Measurements from ENCODE around the gene FUOM.

FUOM gene

GRCh38 chr10:133309100-133309719 is 48.6 kb downstream of the FUOM start:
- peaks cover 7% of the 10 kb centered on the region for H3K4me1 ChIP-seq (ENCODE audit: control insufficient read depth, insufficient read depth, low read length)

GRCh38 chr10:133308421-133309099 is 49.3 kb downstream of the FUOM start, which contains the start of the genes TUBGCP2 and ZNF511:
TUBGCP2 (minus strand) TSS chr10:133308872; CDS start chr10:133302941, 5,931 bp downstream.
ZNF511 (plus strand) TSS chr10:133308914; CDS start chr10:133308944, 30 bp downstream.
- peaks cover 11% of the 10 kb centered on the region for H3K36me3 ChIP-seq (ENCODE audit: control insufficient read depth, insufficient read depth, low read length)

More at GRCh38 chr10:133309100-133309719, 48.6 kb downstream of the FUOM start:
- peak overlapping the region; percentile 61 for H3K4me3 ChIP-seq (ENCODE audit: low read depth, low read length)
- H3K9ac ChIP-seq (ENCODE audit: low read depth, low read length): peak overlapping the region; percentile 81
- peaks cover 11% of the 10 kb centered on the region for H3K36me3 ChIP-seq (ENCODE audit: control insufficient read depth, insufficient read depth, low read length)
- no peaks in the 10 kb centered on the region for H3K27me3 ChIP-seq (ENCODE audit: control insufficient read depth, insufficient read depth, low read length)
- H3K9me3 ChIP-seq (ENCODE audit: control insufficient read depth, insufficient read depth, low read length): no peaks in the 10 kb centered on the region

GRCh38 chr10:133307776-133308420 is 49.9 kb downstream of the FUOM start:
- Histone ChIP-seq H3K27me3 (ENCODE audit: control insufficient read depth, insufficient read depth, low read length) (no peaks in the 10 kb centered on the region), H3K4me3 (ENCODE audit: low read depth, low read length) (peak overlapping the region; percentile 61), H3K4me1 (ENCODE audit: control insufficient read depth, insufficient read depth, low read length) (peaks cover 7% of the 10 kb centered on the region), H3K9ac (ENCODE audit: low read depth, low read length) (no peak overlapping the region), H3K36me3 (ENCODE audit: control insufficient read depth, insufficient read depth, low read length) (peaks cover 11% of the 10 kb centered on the region), H3K9me3 (ENCODE audit: control insufficient read depth, insufficient read depth, low read length) (no peaks in the 10 kb centered on the region)

More at GRCh38 chr10:133308421-133309099, 49.3 kb downstream of the FUOM start, which contains the start of the genes TUBGCP2 and ZNF511:
- H3K9me3 ChIP-seq (ENCODE audit: control insufficient read depth, insufficient read depth, low read length): no peaks in the 10 kb centered on the region
- peak within 1 kb of the TSS; percentile 81 for H3K9ac ChIP-seq (ENCODE audit: low read depth, low read length)
- peaks cover 7% of the 10 kb centered on the region for H3K4me1 ChIP-seq (ENCODE audit: control insufficient read depth, insufficient read depth, low read length)
- H3K4me3 ChIP-seq (ENCODE audit: low read depth, low read length): peak within 1 kb of the TSS; percentile 61
- H3K27me3 ChIP-seq (ENCODE audit: control insufficient read depth, insufficient read depth, low read length): no peaks in the 10 kb centered on the region

- no peaks in the 10 kb centered on the region for H3K27me3 ChIP-seq (ENCODE audit: control insufficient read depth, insufficient read depth, low read length)
- peaks cover 9% of the 10 kb centered on the region for H3K36me3 ChIP-seq (ENCODE audit: control insufficient read depth, insufficient read depth, low read length)
- H3K9ac ChIP-seq (ENCODE audit: low read depth, low read length): no peak overlapping the region
- H3K4me1 ChIP-seq (ENCODE audit: control insufficient read depth, insufficient read depth, low read length): peaks cover 7% of the 10 kb centered on the region
- H3K9me3 ChIP-seq (ENCODE audit: control insufficient read depth, insufficient read depth, low read length): no peaks in the 10 kb centered on the region
- H3K4me3 ChIP-seq (ENCODE audit: low read depth, low read length): no peak overlapping the region
These were observed 50.9 kb downstream of the FUOM start for GRCh38 chr10:133306941-133307379.

GRCh38 chr10:133306097-133306476 is 51.7 kb downstream of the FUOM start:
- peaks cover 7% of the 10 kb centered on the region for H3K4me1 ChIP-seq (ENCODE audit: control insufficient read depth, insufficient read depth, low read length)
- peaks cover 11% of the 10 kb centered on the region for H3K36me3 ChIP-seq (ENCODE audit: control insufficient read depth, insufficient read depth, low read length)
- H3K9me3 ChIP-seq (ENCODE audit: control insufficient read depth, insufficient read depth, low read length): no peaks in the 10 kb centered on the region
- H3K27me3 ChIP-seq (ENCODE audit: control insufficient read depth, insufficient read depth, low read length): no peaks in the 10 kb centered on the region
- no peak overlapping the region for H3K9ac ChIP-seq (ENCODE audit: low read depth, low read length)
- no peak overlapping the region for H3K4me3 ChIP-seq (ENCODE audit: low read depth, low read length)

All from iPS-15b (cell line).